H9 (cell line): ENCODE measurements around the gene SKAP1. TPM values are rescaled to one million over a fixed set of nuclear protein-coding genes. Genes with fewer than 3 reads are reported as not detected.
"Not testable (repeated sequence)": the region's sequence is repeated elsewhere in the genome, so short reads cannot be mapped to it uniquely, and the experiment has no call there.

Experiments used
- DNase-seq: peaks from one replicate; pipeline ENCODE4 v3.0.0-alpha.2; 2017
- H2AFZ ChIP-seq: one replicate; pipeline ENCODE4 v1.6.1; 2013; ENCODE audit warnings: mild to moderate bottlenecking, low read length, control low read depth, moderate library complexity
- H2AK5ac ChIP-seq: 2 replicates; pipeline ENCODE4 v1.6.1; 2013; ENCODE audit warnings: low read length, control low read depth, mixed read lengths; ENCODE audit not compliant: insufficient read length
- H2BK120ac ChIP-seq: one replicate; pipeline ENCODE4 v1.6.1; 2013; ENCODE audit warnings: low read depth, mild to moderate bottlenecking, low read length, control low read depth, inconsistent platforms; ENCODE audit not compliant: poor library complexity, severe bottlenecking
- H2BK12ac ChIP-seq: 2 replicates; pipeline ENCODE4 v1.6.1; 2013; ENCODE audit warnings: low read length, control low read depth, mixed read lengths, low read depth; ENCODE audit not compliant: insufficient read length
- H2BK15ac ChIP-seq: 2 replicates; pipeline ENCODE4 v1.6.1; 2013; ENCODE audit warnings: low read depth, low read length, control low read depth
- H2BK20ac ChIP-seq: one replicate; pipeline ENCODE4 v1.6.1; 2013; ENCODE audit warnings: low read depth, mild to moderate bottlenecking, low read length, control low read depth, inconsistent platforms; ENCODE audit not compliant: poor library complexity, severe bottlenecking
- H2BK5ac ChIP-seq: 2 replicates; pipeline ENCODE4 v1.6.1; 2013; ENCODE audit warnings: low read length, control low read depth, mixed read lengths; ENCODE audit not compliant: insufficient read length
- H3K14ac ChIP-seq: 2 replicates; pipeline ENCODE4 v1.6.1; 2013; ENCODE audit warnings: low read length, control low read depth; ENCODE audit not compliant: insufficient read depth
- H3K18ac ChIP-seq: 2 replicates; pipeline ENCODE4 v1.6.1; 2013; ENCODE audit warnings: low read depth, mild to moderate bottlenecking, mixed read lengths, low read length, control low read depth; ENCODE audit not compliant: insufficient read length
- H3K23ac ChIP-seq: 2 replicates; pipeline ENCODE4 v1.6.1; 2013; ENCODE audit warnings: low read length, control low read depth, mixed read lengths, low read depth; ENCODE audit not compliant: insufficient read length
- H3K23me2 ChIP-seq: 2 replicates; pipeline ENCODE4 v1.6.1; 2013; ENCODE audit warnings: low read depth, mild to moderate bottlenecking, mixed read lengths, low read length, control low read depth; ENCODE audit not compliant: insufficient read length, poor library complexity, severe bottlenecking
- H3K27ac ChIP-seq: 2 replicates; pipeline ENCODE4 v1.5.1; 2013; ENCODE audit warnings: low read length, control low read depth, mixed read lengths, low read depth; ENCODE audit not compliant: insufficient read length
- H3K27me3 ChIP-seq: 2 replicates; pipeline ENCODE4 v1.6.1; 2013; ENCODE audit warnings: low read length, control low read depth, inconsistent platforms; ENCODE audit not compliant: insufficient read depth
- H3K4ac ChIP-seq: 2 replicates; pipeline ENCODE4 v1.6.1; 2013; ENCODE audit warnings: low read depth, mild to moderate bottlenecking, control low read depth, inconsistent platforms, low read length, moderate library complexity
- H3K4me1 ChIP-seq: 2 replicates; pipeline ENCODE4 v1.6.1; 2013; ENCODE audit warnings: low read length, control low read depth, inconsistent platforms; ENCODE audit not compliant: insufficient read depth
- H3K4me2 ChIP-seq: 2 replicates; pipeline ENCODE4 v1.6.1; 2013; ENCODE audit warnings: low read length, control low read depth, mixed read lengths; ENCODE audit not compliant: insufficient read length, insufficient read depth
- H3K56ac ChIP-seq: 2 replicates; pipeline ENCODE4 v1.6.1; 2013; ENCODE audit warnings: low read depth, mild to moderate bottlenecking, mixed read lengths, low read length, control low read depth; ENCODE audit not compliant: insufficient read length
- H3K79me1 ChIP-seq: 2 replicates; pipeline ENCODE4 v1.6.1; 2013; ENCODE audit warnings: low read depth, mild to moderate bottlenecking, moderate library complexity, low read length, control low read depth, inconsistent platforms; ENCODE audit not compliant: insufficient read depth, poor library complexity, severe bottlenecking
- H3K79me2 ChIP-seq: 2 replicates; pipeline ENCODE4 v1.6.1; 2013; ENCODE audit warnings: low read length, control low read depth, inconsistent platforms; ENCODE audit not compliant: insufficient read depth
- H3K9ac ChIP-seq: 2 replicates; pipeline ENCODE4 v1.6.1; 2013; ENCODE audit warnings: low read length, control low read depth, mixed read lengths; ENCODE audit not compliant: insufficient read length; ENCODE audit errors: extremely low read depth
- H3K9me3 ChIP-seq: one replicate; pipeline ENCODE4 v1.6.1; 2013; ENCODE audit warnings: low read depth, low read length, inconsistent platforms; ENCODE audit not compliant: control insufficient read depth
- H3T11ph ChIP-seq: one replicate; pipeline ENCODE4 v1.6.1; 2013; ENCODE audit warnings: mild to moderate bottlenecking, low read length, control low read depth, inconsistent platforms
- H4K20me1 ChIP-seq: one replicate; pipeline ENCODE4 v1.6.1; 2013; ENCODE audit not compliant: control insufficient read depth, insufficient read length, insufficient read depth
- H4K5ac ChIP-seq: 2 replicates; pipeline ENCODE4 v1.6.1; 2013; ENCODE audit warnings: low read depth, mild to moderate bottlenecking, mixed read lengths, low read length, control low read depth; ENCODE audit not compliant: insufficient read length
- H4K8ac ChIP-seq: replicated peaks from 2 replicates; pipeline ENCODE4 v1.6.1; 2013; ENCODE audit warnings: low read length, control low read depth, mixed read lengths, low read depth; ENCODE audit not compliant: insufficient read length
- H4K91ac ChIP-seq: 2 replicates; pipeline ENCODE4 v1.6.1; 2013; ENCODE audit warnings: low read depth, mild to moderate bottlenecking, moderate library complexity, mixed read lengths, low read length, control low read depth; ENCODE audit not compliant: insufficient read length
- H3K27ac Mint-ChIP-seq, 3 experiments: 2 replicates in 2 of 3; 3 replicates in 1 of 3; pipeline ENCODE4 v1.8.0; 2020 to 2021; ENCODE audit warnings: mixed read lengths in 3 of 3, mild to moderate bottlenecking in 1 of 3, moderate library complexity in 1 of 3
- H3K27me3 Mint-ChIP-seq: 2 replicates; pipeline ENCODE4 v1.8.0; 2021; ENCODE audit warnings: low read depth, mild to moderate bottlenecking, moderate library complexity, mixed read lengths
- H3K36me3 Mint-ChIP-seq, 3 experiments: 2 replicates in 2 of 3; 3 replicates in 1 of 3; pipeline ENCODE4 v1.8.0; 2020 to 2021; ENCODE audit warnings: low read depth in 3 of 3, mixed read lengths in 3 of 3; ENCODE audit not compliant: insufficient read depth in 1 of 3
- H3K4me1 Mint-ChIP-seq, 2 experiments: 2 replicates each; pipeline ENCODE4 v1.8.0; 2020; ENCODE audit warnings: mixed read lengths in 2 of 2
- H3K4me3 Mint-ChIP-seq, 2 experiments: 2 replicates in 1 of 2; 3 replicates in 1 of 2; pipeline ENCODE4 v1.8.0; 2020 to 2021; ENCODE audit warnings: mild to moderate bottlenecking in 2 of 2, mixed read lengths in 2 of 2, moderate library complexity in 1 of 2
- H3K9me3 Mint-ChIP-seq, 2 experiments: 2 replicates in 1 of 2; 3 replicates in 1 of 2; pipeline ENCODE4 v1.8.0; 2020; ENCODE audit warnings: mild to moderate bottlenecking in 2 of 2, mixed read lengths in 2 of 2, moderate library complexity in 1 of 2
- CTCF ChIP-seq: fragments of 200-600 bp; sonication (generic); conservative IDR thresholded peaks from 3 replicates; pipeline ENCODE4 v1.8.0; 2021; ENCODE audit warnings: antibody characterized with exemption, mild to moderate bottlenecking
- WGBS: extraction: QIAGEN DNeasy Blood & Tissue Kit; methylation state at CpG from one replicate; pipeline ENCODE4 v1.1.7; 2013; ENCODE audit warnings: missing lambda C conversion rate, low lambda C conversion rate, mixed read lengths; ENCODE audit not compliant: insufficient read length; ENCODE audit errors: extremely low coverage; 5-methylcytosine and 5-hydroxymethylcytosine counted together
- total RNA-seq: library from RNA; stranded (reverse); gene quantifications from 2 replicates; pipeline ENCODE4 v1.2.1, GENCODE V29; 2021

Gene SKAP1
- total RNA-seq, 1 experiment from 2014 or later: not detected

- Mint-ChIP-seq H3K27me3 (peaks cover 20% of the 10 kb centered on the region), H3K27ac (no peak overlapping the region), H3K36me3 (no peaks in the 10 kb centered on the region), H3K4me1 (peaks cover 11 to 12% of the 10 kb centered on the region in 2 experiments), H3K9me3 (no peaks in the 10 kb centered on the region; a peak in 1 of 5 replicates), H3K4me3 (no peak overlapping the region)
- Histone ChIP-seq H4K91ac (no peak overlapping the region), H3K56ac (no peak overlapping the region), H3K27me3 (no peaks in the 10 kb centered on the region), H2AK5ac (no peak overlapping the region), H3K9me3 (no peaks in the 10 kb centered on the region), H2BK15ac (no peak overlapping the region), H3K79me2 (no peaks in the 10 kb centered on the region), H4K5ac (no peak overlapping the region), H3K14ac (no peak overlapping the region), H3K79me1 (no peaks in the 10 kb centered on the region), H3T11ph (no peak overlapping the region), H2BK20ac (no peak overlapping the region), H2BK120ac (no peak overlapping the region), H2AFZ (no peak overlapping the region), H3K4me1 (peaks cover 5% of the 10 kb centered on the region; the same call in 1 of the 2 replicates), H2BK5ac (no peak overlapping the region), H4K20me1 (no peaks in the 10 kb centered on the region), H3K27ac (no peak overlapping the region), H3K23me2 (no peaks in the 10 kb centered on the region), H2BK12ac (no peak overlapping the region), H3K4me2 (no peak overlapping the region), H3K9ac (no peak overlapping the region), H3K23ac (no peak overlapping the region), H3K4ac (no peak overlapping the region), H4K8ac (no peak overlapping the region), H3K18ac (no peak overlapping the region)
- no CpG with 5 or more reads among the region's 1 CpG for WGBS
- DNase-seq: no peak
- TF ChIP-seq CTCF: no peak
Observed at GRCh38 chr17:48412841-48413240, 17.2 kb downstream of the SKAP1 start.

GRCh38 chr17:48410821-48411220 lies 19.2 kb downstream of the SKAP1 start:
- H4K8ac ChIP-seq, H3K27ac ChIP-seq, H3K4me1 Mint-ChIP-seq, H3K18ac ChIP-seq, H4K5ac ChIP-seq, DNase-seq, H3K79me1 ChIP-seq, H3K27ac Mint-ChIP-seq, H3T11ph ChIP-seq, H3K4me1 ChIP-seq, H3K56ac ChIP-seq, H3K4me3 Mint-ChIP-seq, H3K14ac ChIP-seq, H3K79me2 ChIP-seq, H3K4me2 ChIP-seq, H3K9me3 Mint-ChIP-seq, H3K9me3 ChIP-seq, H4K20me1 ChIP-seq, H3K36me3 Mint-ChIP-seq, H2BK120ac ChIP-seq, H2BK20ac ChIP-seq, H2AK5ac ChIP-seq, H3K23ac ChIP-seq, H2BK5ac ChIP-seq, H3K4ac ChIP-seq, H3K9ac ChIP-seq, H2BK12ac ChIP-seq, H3K23me2 ChIP-seq, H2AFZ ChIP-seq, H3K27me3 ChIP-seq, H2BK15ac ChIP-seq, H4K91ac ChIP-seq: not testable (repeated sequence)
- H3K27me3 Mint-ChIP-seq: peaks cover 22% of the 10 kb centered on the region
- no CpG with 5 or more reads among the region's 7 CpGs for WGBS
